ENCODE measurements around the gene SHLD2. TPM values are rescaled to one million over a fixed set of nuclear protein-coding genes. Genes with fewer than 3 reads are reported as not detected.

SHLD2 gene
- total and polyA plus RNA-seq, 2 of the 4 experiments (the other 2 are of a cell fraction): 10.6 to 19.9 TPM

- H2BK120ac ChIP-seq (ENCODE audit: low read depth, low read length): no peak overlapping the region
- no peak overlapping the region for H4K8ac ChIP-seq (ENCODE audit: low read depth in 2 of 2, low read length in 2 of 2)
- H3K4me2 ChIP-seq (ENCODE audit: low read depth, low read length): no peak overlapping the region
- no peak overlapping the region for H3K56ac ChIP-seq (ENCODE audit: extremely low read depth, insufficient read depth, low read length)
- no peak overlapping the region for H3K4me3 ChIP-seq (ENCODE audit: insufficient read depth, low read depth, low read length)
- TF ChIP-seq MXI1 (IDR thresholded peaks at IDR 0.05; ENCODE audit: borderline replicate concordance, low read depth, low read length) (no peak), RCOR1 (IDR thresholded peaks at IDR 0.05; ENCODE audit: insufficient replicate concordance, low read length) (no peak), BHLHE40 (IDR thresholded peaks at IDR 0.05; ENCODE audit: low read depth, low read length) (no peak), MAZ (IDR thresholded peaks at IDR 0.05; ENCODE audit: borderline replicate concordance, low read depth, low read length) (no peak), ELK1 (IDR thresholded peaks at IDR 0.05; ENCODE audit: borderline replicate concordance, low read depth, low read length) (no peak), SMC3 (IDR thresholded peaks at IDR 0.05; ENCODE audit: low read depth, low read length) (no peak), POLR2A (IDR thresholded peaks at IDR 0.05; ENCODE audit: low read depth, low read length) (no peak), RAD21 (IDR thresholded peaks at IDR 0.05; ENCODE audit: low read length) (no peak), MAFK (IDR thresholded peaks at IDR 0.05; ENCODE audit: low read depth, low read length) (no peak), CHD1 (IDR thresholded peaks at IDR 0.05; ENCODE audit: low read depth, low read length) (no peak), CTCF (conservative IDR thresholded peaks at IDR 0.05; ENCODE audit: low read depth, low read length) (no peak), NFE2L2 (IDR thresholded peaks at IDR 0.05; ENCODE audit: low read depth, low read length) (no peak), FOS (IDR thresholded peaks at IDR 0.05; ENCODE audit: low read depth, low read length) (no peak), USF2 (IDR thresholded peaks at IDR 0.05; ENCODE audit: low read depth, low read length) (no peak), CEBPB (IDR thresholded peaks at IDR 0.05; ENCODE audit: low read depth, low read length) (no peak), RFX5 (IDR thresholded peaks at IDR 0.05; ENCODE audit: low read depth, low read length) (no peak)
- intact Hi-C loops (cut with micrococcal nuclease): no loop called here
- no peak overlapping the region for H4K5ac ChIP-seq (ENCODE audit: low read depth, low read length)
- H4K91ac ChIP-seq (ENCODE audit: insufficient read depth, low read depth, low read length): no peak overlapping the region
- no peak overlapping the region for H3K14ac ChIP-seq (replicated peaks; ENCODE audit: low read depth, low read length)
- peaks cover under 1% of the 10 kb centered on the region for H3K36me3 ChIP-seq (ENCODE audit: control insufficient read depth, insufficient read depth, low read length)
- H3K9me3 ChIP-seq (ENCODE audit: control insufficient read depth, insufficient read depth, low read length): no peaks in the 10 kb centered on the region
- BruUV-seq (replicated peaks): no TSS peak
- H2AK5ac ChIP-seq (ENCODE audit: low read depth, low read length): peak overlapping the region; percentile 78; the same call in 1 of the 2 replicates
- H2AFZ ChIP-seq (replicated peaks; ENCODE audit: low read length, poor library complexity): no peak overlapping the region
- ChIA-PET POLR2A (ENCODE audit: unreplicated experiment) (no interaction called here), CTCF (no interaction called here)
- H3K79me1 ChIP-seq (ENCODE audit: low read depth in 1 of 2, low read length in 2 of 2): peaks cover 18 to 47% of the 10 kb centered on the region in 2 experiments
- no peak overlapping the region for H2BK5ac ChIP-seq (ENCODE audit: low read depth, low read length, poor library complexity, severe bottlenecking)
- no peak overlapping the region for H3K27ac ChIP-seq (ENCODE audit: insufficient read depth, low read length)
- in situ Hi-C loops (cut with MboI; ENCODE audit: low sequenced_read_pairs): no loop called here
- H3K4ac ChIP-seq (ENCODE audit: low read depth, low read length): no peak overlapping the region
- no peak overlapping the region for H2BK15ac ChIP-seq (ENCODE audit: low read depth, low read length)
- peaks cover 7% of the 10 kb centered on the region for H3K9me1 ChIP-seq (ENCODE audit: insufficient read depth, low read length)
- H3K9ac ChIP-seq (ENCODE audit: low read depth, low read length): no peak overlapping the region
- no peaks in the 10 kb centered on the region for H3K27me3 ChIP-seq (ENCODE audit: control insufficient read depth, insufficient read depth, low read length)
- ATAC-seq (ENCODE audit: low read depth) (no peak), DNase-seq (no peak)
- WGBS, 2 experiments (ENCODE audit: extremely low coverage in 2 of 2, insufficient read length in 1 of 2): no CpG with 5 or more reads among the region's 11 CpGs
- no peak overlapping the region for H3K18ac ChIP-seq (ENCODE audit: low read depth, low read length)
- peaks cover 4% of the 10 kb centered on the region for H3K4me1 ChIP-seq (ENCODE audit: control insufficient read depth, insufficient read depth, low read length)
- peaks cover 6% of the 10 kb centered on the region for H4K20me1 ChIP-seq (ENCODE audit: insufficient read depth, low read length)
- no peak overlapping the region for H3K23ac ChIP-seq (ENCODE audit: low read depth, low read length)
- dilution Hi-C loops (cut with HindIII; ENCODE audit: low sequenced_read_pairs, unreplicated experiment): no loop called here
- H2BK20ac ChIP-seq (ENCODE audit: low read depth, low read length): no peak overlapping the region
- H2AK9ac ChIP-seq (replicated peaks; ENCODE audit: low read depth, low read length, poor library complexity): no peak overlapping the region
Observed at GRCh38 chr10:87079106-87079836, 15.7 kb upstream of the SHLD2 start.
